Ramos (cell line): ENCODE results near the gene MTFP1.

Source experiments
- in situ Hi-C: fragments of 300-500 bp; cut with MboI; formaldehyde crosslinking; loops from one replicate; pipeline ENCODE4 v1.14.3; 2022; ENCODE audit warnings: low sequenced_read_pairs; ENCODE audit not compliant: unreplicated experiment

MTFP1 gene, protein sequence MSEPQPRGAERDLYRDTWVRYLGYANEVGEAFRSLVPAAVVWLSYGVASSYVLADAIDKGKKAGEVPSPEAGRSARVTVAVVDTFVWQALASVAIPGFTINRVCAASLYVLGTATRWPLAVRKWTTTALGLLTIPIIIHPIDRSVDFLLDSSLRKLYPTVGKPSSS

DNA sequence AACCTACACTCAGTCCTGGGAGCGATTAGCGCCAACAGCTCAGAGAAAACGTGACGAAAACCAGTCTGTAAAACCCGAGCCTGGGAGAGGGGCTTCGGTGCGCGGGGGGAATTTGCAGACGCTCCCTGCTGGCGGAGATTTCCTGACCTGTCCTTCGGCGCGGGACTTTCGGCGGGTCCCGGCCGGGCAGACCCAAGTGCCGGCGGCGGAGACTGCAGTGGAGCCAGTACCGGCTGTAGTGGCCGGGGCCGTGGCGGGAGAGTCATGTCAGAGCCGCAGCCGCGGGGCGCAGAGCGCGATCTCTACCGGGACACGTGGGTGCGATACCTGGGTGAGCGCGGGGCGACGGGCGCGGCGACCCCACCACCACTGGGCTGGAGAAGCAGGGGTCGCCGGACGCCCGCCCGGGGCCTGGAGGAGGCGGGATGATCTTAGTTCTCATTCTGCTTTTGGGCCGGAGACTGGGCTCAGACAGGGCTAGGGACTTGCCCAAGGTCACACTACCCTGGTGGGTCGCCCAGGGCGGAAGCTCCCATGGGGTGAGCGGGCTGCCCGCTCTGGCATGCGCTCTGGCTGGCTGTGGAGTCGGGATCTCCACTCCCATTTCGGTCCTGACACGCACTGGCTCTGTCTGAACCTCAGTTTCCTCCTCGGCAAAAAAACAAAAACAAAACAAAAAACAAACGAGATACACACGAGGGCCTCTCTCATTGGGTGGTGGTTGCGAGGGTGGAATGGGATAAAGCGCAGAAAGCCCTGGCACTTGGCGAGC, at the start of gene MTFP1:
Gene MTFP1, plus strand, starts transcription at position 153 of the 772 bp plus-strand sequence. Its CDS starts 112 bp downstream, at position 265.
- in situ Hi-C loops, result no loop called here

DNA sequence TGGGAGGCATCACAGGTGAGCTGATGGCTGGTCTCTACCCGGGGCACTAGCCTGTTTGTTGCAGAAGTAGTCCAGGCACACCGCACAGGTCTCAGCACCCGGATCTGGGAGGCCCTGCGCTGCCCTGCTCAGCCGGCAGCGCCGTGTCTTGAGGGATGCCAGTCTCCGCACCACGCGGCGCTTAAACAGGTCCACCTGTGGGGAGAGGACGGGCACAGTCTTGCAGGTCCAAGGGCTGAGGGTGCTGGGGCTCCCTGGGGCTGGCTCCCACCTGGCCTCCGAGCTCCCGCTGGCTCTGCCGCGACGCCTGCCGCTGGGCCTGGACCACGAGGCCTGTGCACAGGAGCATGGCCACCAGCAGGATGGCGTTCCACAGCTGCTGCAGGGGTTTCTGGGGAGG, 45.6 kb upstream of the MTFP1 start:
- in situ Hi-C loops, result loop anchor here (10.0 kb wide), 1 partner anchor 275 kb away; no protein-coding TSS in a partner anchor

DNA sequence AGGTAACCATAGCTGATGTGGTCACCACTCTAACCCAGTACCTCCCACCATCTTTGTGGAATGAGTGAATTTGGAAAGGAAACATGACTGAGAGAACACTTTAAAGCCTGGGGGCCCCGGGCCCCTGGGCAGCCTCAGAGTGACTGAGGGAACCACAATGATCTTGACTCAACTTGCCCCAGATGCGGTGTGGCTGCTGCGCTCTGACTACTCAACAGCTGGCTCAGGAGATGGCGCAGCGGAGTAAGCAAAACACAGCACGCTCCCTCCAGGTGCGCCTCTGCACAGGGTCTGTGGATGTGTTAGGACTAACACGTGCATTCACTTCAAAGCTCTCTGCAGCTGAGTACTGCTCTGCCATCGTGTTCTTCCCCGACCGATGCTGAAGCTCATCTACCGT, 44.3 kb upstream of the MTFP1 start:
- in situ Hi-C loops, result loop anchor here (10.0 kb wide), 1 partner anchor 276 kb away; no protein-coding TSS in a partner anchor

DNA sequence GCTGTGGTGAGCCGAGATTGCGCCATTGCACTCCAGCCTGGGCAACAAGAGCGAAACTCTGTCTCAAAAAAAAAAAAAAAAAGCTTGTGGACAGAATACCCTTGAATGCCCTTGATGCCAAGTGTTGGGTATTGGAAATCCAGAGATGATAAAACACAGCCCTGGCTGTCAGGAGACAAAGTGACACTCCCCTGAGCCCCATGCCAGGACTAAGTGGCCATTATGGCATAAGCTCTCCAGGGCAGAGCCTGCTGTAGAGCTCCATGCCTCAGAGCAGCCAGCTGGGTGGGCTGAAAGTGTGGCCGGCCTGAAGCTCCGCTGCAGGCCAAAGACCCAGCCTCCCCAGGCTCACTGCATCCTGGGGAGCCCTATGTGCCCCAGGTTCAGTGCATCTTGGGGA, 43.2 kb upstream of the MTFP1 start:
- in situ Hi-C loops, result loop anchor here (10.0 kb wide), 1 partner anchor 278 kb away; no protein-coding TSS in a partner anchor

DNA sequence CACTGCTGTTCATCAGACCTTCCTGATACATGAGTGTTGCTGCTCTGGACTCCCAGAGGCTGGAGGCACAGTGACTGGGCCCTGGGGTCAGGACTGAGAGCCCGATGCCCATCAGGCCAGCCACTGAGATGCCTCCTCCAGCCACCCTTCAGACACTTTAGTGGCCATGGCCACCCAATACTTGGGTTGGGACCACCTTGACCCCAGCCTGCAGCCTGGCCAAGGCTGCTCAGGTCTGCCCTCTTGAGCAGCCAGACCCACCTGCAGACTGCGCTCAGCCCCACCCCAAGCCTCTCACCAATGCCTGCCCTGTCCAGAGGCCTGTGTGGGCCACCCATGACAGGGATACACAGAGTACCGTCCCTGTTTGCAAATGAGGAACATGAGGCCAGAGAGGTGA, 42.5 kb upstream of the MTFP1 start:
- in situ Hi-C loops, result loop anchor here (10.0 kb wide), 1 partner anchor 278 kb away; no protein-coding TSS in a partner anchor

DNA sequence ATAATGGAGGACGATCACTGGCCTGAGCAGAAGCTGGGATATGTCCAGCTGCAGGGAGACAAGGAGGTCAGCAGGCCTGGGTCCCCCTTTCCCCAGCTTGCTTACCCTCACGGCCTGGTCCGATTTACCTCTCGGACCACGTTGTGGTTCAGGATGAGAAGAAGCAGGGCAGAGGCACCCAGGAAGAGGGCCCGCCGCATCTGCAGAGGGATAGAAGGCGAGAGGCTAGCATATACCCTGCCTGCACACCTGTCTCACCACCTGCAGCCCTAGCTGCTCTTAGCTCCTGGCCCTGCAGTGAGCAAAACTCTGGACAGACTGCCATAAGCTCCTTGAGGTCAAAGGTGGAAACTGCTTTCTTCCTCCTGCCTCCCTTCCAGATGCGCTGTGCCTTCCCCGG, 39.6 kb upstream of the MTFP1 start:
- in situ Hi-C loops, result loop anchor here (5.0 to 10.0 kb wide), 2 partner anchors 99 to 281 kb away; partner anchors contain the start of gene CASTOR1

DNA sequence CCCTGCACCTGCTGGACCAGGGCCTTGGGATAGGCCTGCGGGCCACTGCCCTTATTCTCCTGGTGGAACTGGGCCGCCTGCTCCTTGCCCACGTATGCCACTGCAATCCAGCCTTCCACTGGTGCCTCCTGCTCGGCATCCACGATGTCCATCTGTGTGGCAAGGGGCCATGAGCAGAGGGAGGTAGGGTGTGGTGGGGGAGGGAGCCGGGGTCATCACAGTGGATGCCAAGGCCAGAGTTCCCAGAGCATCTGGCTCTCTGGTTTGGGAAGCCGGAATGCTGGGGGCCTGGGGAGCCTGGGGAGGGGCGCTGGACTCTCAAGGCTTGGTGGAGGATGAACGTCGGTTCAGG, 39.0 kb upstream of the MTFP1 start:
- in situ Hi-C loops, result loop anchor here (5.0 to 10.0 kb wide), 2 partner anchors 99 to 282 kb away; partner anchors contain the start of gene CASTOR1

DNA sequence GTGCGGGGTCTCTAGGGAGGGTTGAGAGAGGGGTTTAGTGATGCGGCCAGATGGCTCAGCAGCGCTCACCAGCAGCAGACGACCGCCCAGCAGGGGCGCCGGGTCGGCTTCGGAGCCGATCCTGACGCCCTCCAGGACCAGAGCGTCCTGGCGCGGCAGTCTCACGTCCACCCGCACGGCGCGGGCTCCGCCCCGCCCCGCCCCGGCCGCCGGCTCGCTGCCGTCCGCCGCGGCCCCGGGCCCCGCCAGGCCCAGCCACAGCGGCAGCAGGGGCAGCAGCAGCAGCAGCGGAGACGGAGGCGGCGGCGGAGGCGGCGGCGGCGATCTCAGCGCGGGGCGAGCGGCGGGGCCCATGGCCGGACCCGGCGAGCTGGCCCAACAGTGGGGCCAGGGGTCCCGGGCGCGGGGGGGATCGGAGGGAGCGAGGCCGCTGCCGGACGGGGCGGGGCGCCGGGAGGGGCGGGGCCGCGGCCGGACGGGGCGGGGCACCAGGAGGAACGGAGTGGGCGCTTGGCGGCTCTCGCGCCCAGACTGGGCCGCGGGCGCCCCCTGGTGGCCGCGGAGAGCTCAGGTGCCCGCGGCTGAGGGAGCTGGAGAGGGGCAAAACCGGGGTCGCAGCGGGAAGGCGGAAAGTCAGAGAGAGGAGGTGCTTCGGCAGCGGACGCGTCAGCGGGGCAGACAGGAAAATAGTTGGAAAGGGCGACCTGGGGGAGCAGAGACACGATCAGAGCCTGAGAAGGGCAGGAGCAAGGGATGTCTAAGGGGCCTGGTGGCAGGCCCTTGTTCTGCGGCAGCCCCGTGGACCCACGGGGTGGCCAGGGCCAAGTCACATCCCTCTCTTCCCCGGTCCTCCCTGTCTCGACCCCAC, 38.4 kb upstream of the MTFP1 start, which contains the start of gene RNF215:
Gene RNF215, minus strand, starts transcription at position 452 of the 868 bp plus-strand sequence. Its CDS starts 98 bp downstream, at position 354.
- in situ Hi-C loops, result loop anchor here (5.0 to 10.0 kb wide), 2 partner anchors 100 to 282 kb away; partner anchors contain the start of gene CASTOR1

DNA sequence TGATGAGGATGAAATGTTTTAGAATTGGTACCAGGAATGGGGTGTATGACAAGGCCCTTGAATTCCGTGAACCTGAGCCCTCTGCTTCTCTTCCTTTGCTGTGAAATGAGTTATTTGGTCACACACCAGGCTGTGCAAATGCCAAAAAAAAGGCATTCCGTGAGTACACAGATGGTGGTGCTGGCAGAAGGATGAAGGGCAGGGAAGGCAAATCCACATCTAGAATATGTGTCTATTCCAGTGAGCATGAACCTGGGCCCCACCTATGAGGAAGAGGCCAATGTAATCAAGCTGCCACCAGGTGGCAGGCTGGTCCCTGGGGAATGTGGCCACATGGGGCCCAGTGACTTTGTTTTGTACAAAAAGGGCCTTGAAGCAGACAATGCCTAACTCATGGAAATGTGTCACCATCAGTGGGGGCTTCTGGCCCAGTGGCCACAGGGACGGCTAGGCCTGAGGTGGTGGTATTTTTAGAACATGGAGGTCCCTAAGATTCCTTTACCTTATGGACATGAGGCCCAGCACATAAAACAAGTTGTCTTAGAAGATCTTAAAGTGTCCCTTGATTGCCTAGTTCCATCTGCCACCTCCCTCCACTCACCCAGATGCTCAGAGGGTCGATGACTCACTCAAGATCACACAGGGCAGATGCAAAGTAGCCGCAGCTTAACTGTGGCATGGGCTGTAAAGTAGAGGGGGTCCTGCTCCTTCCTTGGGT, 34.4 kb upstream of the MTFP1 start:
- in situ Hi-C loops, result loop anchor here (5.0 kb wide), 1 partner anchor 91 kb away; no protein-coding TSS in a partner anchor

DNA sequence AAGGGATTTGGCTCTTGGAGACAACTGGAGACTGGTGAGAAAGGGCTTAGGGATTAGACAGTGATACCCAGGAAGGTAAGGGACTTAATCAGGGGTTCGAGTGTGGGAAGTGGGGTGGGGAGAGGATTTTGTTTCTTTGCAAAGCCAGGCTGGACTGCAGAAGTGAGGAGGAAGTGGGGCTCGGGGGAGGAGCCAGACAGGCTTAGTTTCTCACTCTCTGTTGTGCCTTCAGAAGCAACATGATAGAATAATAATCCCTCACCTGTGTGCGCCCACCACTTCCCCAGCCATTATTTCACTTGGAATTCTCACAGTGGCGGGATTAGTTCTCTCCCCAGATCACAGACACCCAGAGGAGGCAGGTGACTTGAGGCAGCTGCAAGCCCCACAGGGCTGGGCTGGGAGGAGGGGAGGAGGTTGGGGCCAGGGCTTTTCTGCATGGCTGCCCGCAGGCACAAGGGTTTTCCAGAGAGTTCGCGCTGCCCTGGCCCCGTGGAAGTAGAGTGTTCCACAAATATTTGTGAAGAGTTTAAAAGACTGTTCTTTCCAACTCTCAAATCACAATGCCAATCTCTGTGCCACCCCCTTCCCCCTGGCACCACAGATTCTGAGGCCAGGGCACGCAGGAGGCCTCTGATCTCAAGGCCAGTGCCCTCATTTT, 32.8 kb upstream of the MTFP1 start:
- in situ Hi-C loops, result loop anchor here (5.0 kb wide), 1 partner anchor 90 kb away; no protein-coding TSS in a partner anchor

DNA sequence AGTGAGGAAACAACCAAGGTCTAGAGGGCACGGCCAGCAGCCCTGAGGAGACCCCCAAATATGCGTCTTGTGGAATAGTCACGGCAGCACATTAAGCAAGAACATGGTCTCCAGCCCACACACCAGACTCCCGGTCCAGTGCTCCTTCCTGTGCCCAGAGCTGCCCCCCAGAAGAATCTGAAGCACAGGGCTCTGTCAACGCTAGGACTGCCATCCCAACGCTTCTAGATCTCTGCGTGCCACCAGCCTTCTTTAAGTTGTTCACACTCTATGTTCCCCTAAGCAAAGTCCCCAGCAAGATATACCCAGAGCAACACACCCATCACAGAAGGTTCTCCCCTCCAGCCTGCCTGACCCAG, 32.3 kb upstream of the MTFP1 start:
- in situ Hi-C loops, result loop anchor here (5.0 kb wide), 1 partner anchor 89 kb away; no protein-coding TSS in a partner anchor

DNA sequence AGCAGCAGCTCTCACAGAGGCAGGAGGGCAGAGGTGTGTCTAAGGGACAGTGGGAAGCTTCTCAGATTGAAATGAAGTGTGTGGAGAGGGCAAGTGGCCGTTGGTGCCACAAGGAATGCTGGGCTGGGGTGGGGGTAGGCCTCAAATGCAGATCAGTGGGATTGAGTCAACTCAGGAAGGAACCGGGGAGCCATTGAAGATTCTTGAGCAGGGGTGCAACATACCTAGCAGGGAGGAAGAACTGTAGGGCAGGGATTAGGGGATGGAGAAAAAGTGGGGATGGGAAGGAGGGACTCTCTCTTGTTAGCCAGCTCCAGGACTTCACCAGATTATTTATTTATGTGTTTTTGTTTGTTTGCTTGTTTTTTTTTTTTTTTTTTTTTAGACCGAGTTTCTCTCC, 31.7 kb upstream of the MTFP1 start:
- in situ Hi-C loops, result loop anchor here (5.0 kb wide), 1 partner anchor 88 kb away; no protein-coding TSS in a partner anchor

DNA sequence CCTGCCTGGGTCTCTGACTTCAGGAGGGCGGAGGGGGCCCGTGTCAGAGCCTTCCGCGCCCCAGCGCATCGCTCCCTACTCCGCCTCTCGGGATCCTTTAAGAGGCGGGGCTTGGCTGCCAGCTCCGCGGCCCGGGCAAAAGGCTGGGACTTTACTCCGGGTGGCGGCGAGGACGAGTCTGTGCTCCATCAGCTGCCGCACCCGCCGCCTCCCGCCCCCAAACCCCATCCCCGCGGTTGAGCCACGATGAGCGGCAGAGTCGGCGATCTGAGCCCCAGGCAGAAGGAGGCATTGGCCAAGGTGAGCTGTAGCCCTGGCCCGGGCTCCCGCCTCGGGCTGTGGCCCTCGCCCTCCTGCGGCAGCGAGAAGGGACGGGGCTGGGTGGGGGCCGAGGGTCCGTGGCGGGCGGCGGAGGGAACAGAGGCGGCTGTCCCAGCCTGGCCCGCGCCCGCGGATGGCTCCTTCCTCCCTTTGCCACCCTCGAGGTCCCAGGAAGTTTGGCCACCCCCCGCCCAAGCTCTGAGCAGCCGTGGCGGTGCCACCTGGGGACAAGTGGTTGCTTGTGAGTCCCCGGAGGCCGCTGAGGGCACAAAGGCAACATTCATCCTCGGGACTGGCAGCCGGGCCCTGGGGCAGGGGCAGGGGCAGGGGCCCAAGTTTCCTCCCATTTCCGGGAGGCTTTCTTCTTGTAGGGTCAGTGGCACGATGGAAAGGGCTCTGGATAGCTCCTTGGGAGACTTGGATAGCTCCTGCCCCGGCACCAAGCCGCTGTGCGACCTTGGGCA, 28.5 kb upstream of the MTFP1 start, which contains the start of gene SEC14L2:
Gene SEC14L2, plus strand, starts transcription at position 148 of the 785 bp plus-strand sequence. Its CDS starts 99 bp downstream, at position 247.
- in situ Hi-C loops, result no loop called here

DNA sequence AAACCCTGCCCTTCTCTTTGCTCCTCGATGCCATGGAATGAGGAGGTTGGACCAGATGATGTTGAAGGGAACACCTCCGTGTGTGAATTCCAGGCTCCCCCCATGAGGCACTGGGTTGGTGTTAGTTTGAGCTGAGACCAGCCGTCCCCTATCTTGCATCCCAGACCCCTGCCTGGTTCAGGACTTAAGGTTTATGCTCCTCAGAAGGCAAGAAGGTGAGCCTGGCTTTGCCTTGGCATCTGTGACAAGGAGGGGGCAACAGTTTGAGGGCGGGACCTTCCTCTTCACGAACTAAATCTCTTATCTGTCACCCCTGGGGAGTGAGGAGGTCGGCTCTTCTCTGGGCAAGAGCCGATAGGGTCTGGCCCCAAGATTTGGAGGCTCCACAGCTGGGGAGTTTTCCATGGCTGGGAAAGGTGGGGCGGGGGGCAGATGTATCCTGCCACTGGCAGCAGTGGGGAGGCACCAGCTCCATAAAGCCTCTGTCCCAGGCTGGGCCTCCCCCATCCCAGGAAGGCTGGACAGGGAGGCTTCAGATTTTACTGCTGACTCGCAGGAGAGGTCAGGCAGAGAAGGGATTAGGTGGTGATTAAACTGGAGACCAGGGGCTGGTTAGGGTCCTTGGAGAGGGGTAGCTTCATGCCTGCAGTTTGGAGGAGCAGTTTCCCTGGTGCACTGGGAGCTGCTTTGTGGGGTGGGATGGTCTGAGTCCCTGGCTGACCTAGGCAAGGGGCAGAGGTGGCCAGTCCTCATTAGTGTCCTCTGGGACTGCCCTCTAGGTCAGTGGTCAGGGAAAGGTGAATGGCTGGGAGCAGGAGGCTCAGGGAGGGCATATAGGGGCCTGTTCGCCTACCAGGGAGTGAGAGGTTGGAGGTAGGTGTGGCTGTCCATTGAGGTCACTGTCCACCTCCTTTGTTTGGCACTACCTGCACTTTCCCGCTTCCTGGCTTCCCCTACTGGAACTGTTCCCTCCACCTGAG, 27.6 kb upstream of the MTFP1 start:
- in situ Hi-C loops, result no loop called here

DNA sequence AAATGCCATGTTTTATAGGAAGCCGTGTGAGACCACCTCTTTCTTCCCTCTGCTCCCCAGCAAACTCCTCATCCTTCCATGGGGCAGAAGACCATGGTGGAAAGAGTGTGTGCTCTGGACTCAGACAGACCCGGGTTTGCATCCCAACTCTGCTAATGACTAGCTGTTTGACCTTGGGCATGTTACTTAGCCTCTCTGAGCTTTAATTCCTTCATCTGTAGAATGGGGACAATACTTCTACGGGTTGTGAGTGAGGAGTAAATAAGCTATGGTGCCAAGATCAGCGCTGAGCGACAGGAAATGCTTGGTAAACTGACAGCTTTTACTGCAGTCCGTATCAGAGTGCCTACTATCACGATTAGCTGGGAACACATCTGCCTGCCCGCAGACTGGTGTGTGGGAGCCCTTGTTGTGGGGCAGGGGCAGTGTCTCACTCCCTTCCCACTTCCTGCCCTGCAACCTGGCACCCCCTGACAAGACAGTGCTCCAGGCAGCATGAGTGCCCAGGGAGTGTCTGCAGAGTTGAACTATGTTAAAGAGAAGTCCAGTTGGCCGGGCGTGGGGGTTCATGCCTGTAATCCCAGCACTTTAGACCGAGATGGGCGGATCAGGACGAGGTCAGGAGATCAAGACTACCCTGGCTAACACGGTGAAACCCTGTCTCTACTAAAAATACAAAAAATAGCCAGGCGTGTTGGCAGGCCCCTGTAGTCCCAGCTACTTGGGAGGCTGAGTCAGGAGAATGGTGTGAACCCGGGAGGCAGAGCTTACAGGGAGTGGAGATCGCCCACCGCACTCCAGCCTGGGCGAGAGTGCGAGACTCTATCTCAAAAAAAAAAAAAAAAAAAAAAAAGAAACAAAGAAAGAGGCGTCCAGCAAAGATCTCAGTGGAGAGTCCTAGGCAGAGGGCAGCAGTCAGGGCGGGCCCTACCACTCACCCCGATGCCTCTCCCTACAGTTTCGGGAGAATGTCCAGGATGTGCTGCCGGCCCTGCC, 26.6 kb upstream of the MTFP1 start:
- in situ Hi-C loops, result no loop called here

DNA sequence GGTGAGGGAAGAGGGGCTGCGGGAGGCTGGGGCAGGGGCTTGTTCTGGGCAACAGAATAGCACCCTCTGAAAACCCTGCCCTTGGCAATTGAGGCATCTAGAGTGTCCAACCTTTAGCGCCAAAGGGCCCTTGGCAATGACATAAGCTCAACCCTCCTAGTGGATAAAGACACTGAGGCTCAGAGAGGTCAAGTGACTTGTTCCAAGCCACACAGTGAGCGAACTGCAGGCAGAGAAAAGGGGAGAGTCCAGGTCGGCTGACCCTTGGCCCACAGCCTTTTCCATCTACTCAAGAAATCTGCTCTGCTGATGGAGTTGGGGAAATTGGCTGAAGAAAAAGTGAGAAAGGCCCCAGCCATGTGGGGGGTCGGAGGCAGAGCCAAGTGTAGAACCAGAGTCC, 25.9 kb upstream of the MTFP1 start:
- in situ Hi-C loops, result no loop called here
